Measurements from ENCODE around the gene MACIR. TPM values are rescaled to one million over a fixed set of nuclear protein-coding genes. Genes with fewer than 3 reads are reported as not detected.

Gene MACIR
- total RNA-seq, 1 experiment from 2014 or later = 23.4 TPM

DNA sequence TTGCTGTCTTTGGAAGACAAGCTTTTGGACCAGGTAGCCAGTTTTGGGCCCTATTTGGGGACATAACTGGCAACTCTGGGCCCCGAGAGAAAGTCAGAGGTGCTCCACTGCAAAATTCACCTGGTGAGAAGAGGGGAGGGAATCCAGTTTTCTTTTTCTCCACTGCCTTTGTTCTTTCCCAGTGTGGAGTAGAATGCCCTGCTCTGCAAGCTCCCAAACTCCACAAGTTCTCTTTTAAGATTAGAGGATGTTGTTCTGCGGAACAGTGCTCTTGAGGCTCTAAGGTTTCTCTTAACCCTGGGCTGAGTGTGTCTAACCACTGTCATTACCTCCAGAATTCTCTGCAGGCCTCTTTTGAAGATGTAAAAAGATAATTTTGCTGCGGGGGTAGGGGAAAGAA is 25.3 kb downstream of the MACIR start:
- no peak overlapping the region for H3K27ac ChIP-seq (ENCODE audit: low read depth, low read length, poor library complexity, severe bottlenecking)
- no peak for DNase-seq (ENCODE audit: low spot score)
- no peak overlapping the region for H3K4me3 ChIP-seq (ENCODE audit: low read depth, low read length, poor library complexity, severe bottlenecking)
- no TSS peak for BruUV-seq (replicated peaks)
- ChIA-PET POLR2A (ENCODE audit: low non-redundant PET) (no interaction called here), CTCF (no interaction called here)
- H3K9me3 ChIP-seq (ENCODE audit: low read depth, low read length, poor library complexity, severe bottlenecking) = no peaks in the 10 kb centered on the region
- H3K27me3 ChIP-seq (replicated peaks; ENCODE audit: insufficient read depth, low read depth, low read length, poor library complexity) = no peaks in the 10 kb centered on the region
- no peak for TF ChIP-seq EZH2 (IDR thresholded peaks at IDR 0.05; ENCODE audit: borderline replicate concordance, low read depth, low read length, poor library complexity, severe bottlenecking)
- TF ChIP-seq, protein P1, sequence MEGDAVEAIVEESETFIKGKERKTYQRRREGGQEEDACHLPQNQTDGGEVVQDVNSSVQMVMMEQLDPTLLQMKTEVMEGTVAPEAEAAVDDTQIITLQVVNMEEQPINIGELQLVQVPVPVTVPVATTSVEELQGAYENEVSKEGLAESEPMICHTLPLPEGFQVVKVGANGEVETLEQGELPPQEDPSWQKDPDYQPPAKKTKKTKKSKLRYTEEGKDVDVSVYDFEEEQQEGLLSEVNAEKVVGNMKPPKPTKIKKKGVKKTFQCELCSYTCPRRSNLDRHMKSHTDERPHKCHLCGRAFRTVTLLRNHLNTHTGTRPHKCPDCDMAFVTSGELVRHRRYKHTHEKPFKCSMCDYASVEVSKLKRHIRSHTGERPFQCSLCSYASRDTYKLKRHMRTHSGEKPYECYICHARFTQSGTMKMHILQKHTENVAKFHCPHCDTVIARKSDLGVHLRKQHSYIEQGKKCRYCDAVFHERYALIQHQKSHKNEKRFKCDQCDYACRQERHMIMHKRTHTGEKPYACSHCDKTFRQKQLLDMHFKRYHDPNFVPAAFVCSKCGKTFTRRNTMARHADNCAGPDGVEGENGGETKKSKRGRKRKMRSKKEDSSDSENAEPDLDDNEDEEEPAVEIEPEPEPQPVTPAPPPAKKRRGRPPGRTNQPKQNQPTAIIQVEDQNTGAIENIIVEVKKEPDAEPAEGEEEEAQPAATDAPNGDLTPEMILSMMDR (conservative IDR thresholded peaks at IDR 0.05; ENCODE audit: low read depth, low read length) = no peak
- intact Hi-C loops (cut with micrococcal nuclease; ENCODE audit: unreplicated experiment) = no loop called here
- H3K36me3 ChIP-seq (ENCODE audit: insufficient read depth, low read length, poor library complexity, severe bottlenecking) = no peaks in the 10 kb centered on the region
- no peaks in the 10 kb centered on the region for H3K4me1 ChIP-seq (ENCODE audit: insufficient read depth, low read length, poor library complexity, severe bottlenecking)

DNA sequence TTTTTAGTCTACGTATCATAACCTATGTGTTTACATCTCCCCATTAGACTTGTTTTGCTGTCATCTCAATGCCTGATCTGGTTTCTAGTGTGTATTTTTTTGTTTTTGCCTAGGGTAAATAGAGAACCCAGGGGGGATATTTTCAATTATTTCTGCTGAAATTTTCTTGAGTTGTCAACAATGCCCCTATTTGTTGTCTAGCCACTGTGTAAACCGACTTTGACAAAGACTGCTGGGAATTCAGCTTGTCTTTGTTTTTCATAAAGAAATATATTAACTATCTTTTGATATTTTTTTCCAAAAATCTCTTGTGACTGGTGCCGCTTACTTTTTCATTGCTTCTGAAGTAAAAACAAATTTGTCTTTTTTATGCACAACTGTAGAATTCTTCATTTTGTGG is 28.1 kb downstream of the MACIR start:
- Histone ChIP-seq H3K4me3 (ENCODE audit: low read depth, low read length, poor library complexity, severe bottlenecking) (no peak overlapping the region), H3K4me1 (ENCODE audit: insufficient read depth, low read length, poor library complexity, severe bottlenecking) (no peaks in the 10 kb centered on the region), H3K27me3 (replicated peaks; ENCODE audit: insufficient read depth, low read depth, low read length, poor library complexity) (no peaks in the 10 kb centered on the region), H3K9me3 (ENCODE audit: low read depth, low read length, poor library complexity, severe bottlenecking) (no peaks in the 10 kb centered on the region), H3K27ac (ENCODE audit: low read depth, low read length, poor library complexity, severe bottlenecking) (no peak overlapping the region), H3K36me3 (ENCODE audit: insufficient read depth, low read length, poor library complexity, severe bottlenecking) (no peaks in the 10 kb centered on the region)
- no peak for DNase-seq (ENCODE audit: low spot score)
- intact Hi-C loops (cut with micrococcal nuclease; ENCODE audit: unreplicated experiment) = no loop called here
- ChIA-PET POLR2A (ENCODE audit: low non-redundant PET) (no interaction called here), CTCF (no interaction called here)
- no TSS peak for BruUV-seq (replicated peaks)
- no peak for TF ChIP-seq EZH2 (IDR thresholded peaks at IDR 0.05; ENCODE audit: borderline replicate concordance, low read depth, low read length, poor library complexity, severe bottlenecking)
- TF ChIP-seq, protein P1 (conservative IDR thresholded peaks at IDR 0.05; ENCODE audit: low read depth, low read length) = no peak

- no peak for DNase-seq (ENCODE audit: low spot score)
- CTCF ChIA-PET = no interaction called here
- Histone ChIP-seq H3K4me3 (ENCODE audit: low read depth, low read length, poor library complexity, severe bottlenecking) (no peak overlapping the region), H3K9me3 (ENCODE audit: low read depth, low read length, poor library complexity, severe bottlenecking) (no peaks in the 10 kb centered on the region), H3K27ac (ENCODE audit: low read depth, low read length, poor library complexity, severe bottlenecking) (no peak overlapping the region), H3K4me1 (ENCODE audit: insufficient read depth, low read length, poor library complexity, severe bottlenecking) (no peaks in the 10 kb centered on the region), H3K36me3 (ENCODE audit: insufficient read depth, low read length, poor library complexity, severe bottlenecking) (no peaks in the 10 kb centered on the region), H3K27me3 (replicated peaks; ENCODE audit: insufficient read depth, low read depth, low read length, poor library complexity) (no peaks in the 10 kb centered on the region)
- intact Hi-C loops (cut with micrococcal nuclease; ENCODE audit: unreplicated experiment) = no loop called here
- POLR2A ChIA-PET (ENCODE audit: low non-redundant PET) = no interaction called here
- BruUV-seq (replicated peaks) = no TSS peak
- TF ChIP-seq EZH2 (IDR thresholded peaks at IDR 0.05; ENCODE audit: borderline replicate concordance, low read depth, low read length, poor library complexity, severe bottlenecking) = no peak
- TF ChIP-seq, protein P1 (conservative IDR thresholded peaks at IDR 0.05; ENCODE audit: low read depth, low read length) = no peak
Observed at GRCh38 chr5:103289024-103289423, 30.5 kb downstream of the MACIR start.

Data from A673 (cell line).